OCI-LY3 (cell line): Measurements from ENCODE around the gene IQGAP1.

Source experiments
- H2AFZ ChIP-seq: fragments of 200-600, 300-600 bp; shearing (Covaris generic); 2 replicates; pipeline ENCODE4 v1.6.0; 2014; ENCODE audit warnings: antibody characterized with exemption, low read depth, low read length
- H3K27ac ChIP-seq: fragments of 200-600, 300-600 bp; sonication (generic); 2 replicates; pipeline ENCODE4 v1.5.1; 2014; ENCODE audit warnings: mild to moderate bottlenecking, low read length, moderate library complexity, mixed read lengths
- H3K27me3 ChIP-seq: fragments of 200-600, 300-600 bp; sonication (generic); 2 replicates; pipeline ENCODE4 v1.6.1; 2014; ENCODE audit warnings: low read depth, low read length, mixed read lengths
- H3K36me3 ChIP-seq: fragments of 200-600, 300-600 bp; sonication (generic); replicated peaks from 2 replicates; pipeline ENCODE3; 2014; ENCODE audit warnings: low read depth, low read length, mixed read lengths
- H3K4me1 ChIP-seq: fragments of 300-600, 200-600 bp; sonication (generic); 2 replicates; pipeline ENCODE4 v1.6.1; 2014; ENCODE audit warnings: low read length, mixed read lengths
- H3K4me2 ChIP-seq: fragments of 200-600, 300-600 bp; sonication (generic); 2 replicates; pipeline ENCODE4 v1.6.1; 2014; ENCODE audit warnings: low read length, mixed read lengths
- H3K4me3 ChIP-seq: fragments of 300-600, 200-600 bp; sonication (generic); 2 replicates; pipeline ENCODE4 v1.5.1; 2014; ENCODE audit warnings: antibody characterized with exemption, mild to moderate bottlenecking, low read length, moderate library complexity
- H3K79me2 ChIP-seq: fragments of 300-600, 200-600 bp; shearing (Covaris generic); 2 replicates; pipeline ENCODE4 v1.6.1; 2014; ENCODE audit warnings: mild to moderate bottlenecking, low read length, mixed read lengths
- H3K9ac ChIP-seq: fragments of 300-600, 200-600 bp; shearing (Covaris generic); 2 replicates; pipeline ENCODE4 v1.6.0; 2014; ENCODE audit warnings: mild to moderate bottlenecking, low read length, moderate library complexity
- H3K9me3 ChIP-seq: fragments of 200-600, 300-600 bp; shearing (Covaris generic); 2 replicates; pipeline ENCODE4 v1.6.1; 2014; ENCODE audit warnings: low read length, mixed read lengths; ENCODE audit not compliant: insufficient read depth
- H4K20me1 ChIP-seq: fragments of 200-600, 300-600 bp; sonication (generic); 2 replicates; pipeline ENCODE4 v1.6.1; 2016; ENCODE audit warnings: low read length, mixed read lengths; ENCODE audit not compliant: insufficient read depth
- CTCF ChIP-seq: fragments of 200-600, 300-600 bp; sonication (generic); IDR thresholded peaks from 2 replicates; pipeline ENCODE4 v1.5.1; 2014; ENCODE audit warnings: antibody characterized with exemption, low read length, low read depth
- EZH2phosphoT487 ChIP-seq: fragments of 200-600 bp; shearing (Covaris generic); IDR thresholded peaks from 2 replicates; pipeline ENCODE4 v1.6.1; 2018; ENCODE audit warnings: antibody characterized with exemption, mixed run types, low read depth

IQGAP1 gene

DNA sequence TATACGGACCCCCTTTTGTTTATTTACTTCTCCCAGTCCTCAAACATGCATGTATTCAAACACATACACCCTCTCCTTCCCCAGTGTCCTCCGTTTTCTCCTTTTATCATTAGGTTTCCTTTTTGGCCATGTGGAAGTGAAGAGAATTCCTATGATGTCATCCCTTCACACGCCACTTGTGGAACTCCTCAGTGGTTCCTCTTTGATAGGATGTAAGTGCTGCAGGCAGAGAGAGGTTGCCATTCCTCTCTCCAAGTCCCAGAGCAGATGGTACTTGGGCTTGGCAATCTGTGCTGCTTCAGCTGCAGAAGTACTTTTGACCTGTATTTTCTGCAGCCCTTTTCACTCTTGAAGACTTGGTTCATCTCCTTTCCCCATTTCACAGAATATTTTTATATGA, 108.7 kb downstream of the IQGAP1 start:
- no peaks in the 10 kb centered on the region for H3K79me2 ChIP-seq
- H3K27me3 ChIP-seq: no peaks in the 10 kb centered on the region
- no peak overlapping the region for H2AFZ ChIP-seq
- H3K4me2 ChIP-seq: no peak overlapping the region
- H3K9me3 ChIP-seq: no peaks in the 10 kb centered on the region
- H3K9ac ChIP-seq: no peak overlapping the region
- no peak overlapping the region for H3K27ac ChIP-seq
- H3K36me3 ChIP-seq: peaks cover 66% of the 10 kb centered on the region
- no peaks in the 10 kb centered on the region for H3K4me1 ChIP-seq
- TF ChIP-seq CTCF (no peak), EZH2phosphoT487 (no peak)
- H4K20me1 ChIP-seq: no peaks in the 10 kb centered on the region
- no peak overlapping the region for H3K4me3 ChIP-seq

DNA sequence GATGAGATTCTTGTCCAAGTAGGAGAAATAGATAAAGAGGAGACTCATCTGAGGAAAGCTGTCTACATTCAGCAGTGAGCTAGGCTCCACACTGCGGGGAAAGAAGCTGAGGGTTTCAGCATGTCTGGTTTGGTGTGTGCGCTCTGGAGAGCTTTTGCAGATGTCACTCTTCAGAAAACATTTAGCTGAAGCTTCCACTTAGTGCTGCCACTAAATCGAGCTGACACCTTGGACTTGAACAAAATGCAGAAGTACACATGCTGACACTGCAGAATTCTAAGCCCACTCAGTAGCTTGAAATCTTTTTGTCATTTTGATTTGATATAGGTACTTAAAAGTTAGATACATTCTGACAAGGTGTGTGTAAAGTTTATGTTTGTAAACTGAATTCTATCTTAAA, 109.3 kb downstream of the IQGAP1 start:
- H3K36me3 ChIP-seq: peaks cover 67% of the 10 kb centered on the region
- no peak overlapping the region for H3K4me2 ChIP-seq
- no peaks in the 10 kb centered on the region for H3K4me1 ChIP-seq
- no peaks in the 10 kb centered on the region for H3K9me3 ChIP-seq
- no peak overlapping the region for H3K9ac ChIP-seq
- no peaks in the 10 kb centered on the region for H4K20me1 ChIP-seq
- H2AFZ ChIP-seq: no peak overlapping the region
- no peaks in the 10 kb centered on the region for H3K27me3 ChIP-seq
- H3K27ac ChIP-seq: no peak overlapping the region
- no peaks in the 10 kb centered on the region for H3K79me2 ChIP-seq
- TF ChIP-seq CTCF: no peak
- TF ChIP-seq EZH2phosphoT487: no peak
- no peak overlapping the region for H3K4me3 ChIP-seq

DNA sequence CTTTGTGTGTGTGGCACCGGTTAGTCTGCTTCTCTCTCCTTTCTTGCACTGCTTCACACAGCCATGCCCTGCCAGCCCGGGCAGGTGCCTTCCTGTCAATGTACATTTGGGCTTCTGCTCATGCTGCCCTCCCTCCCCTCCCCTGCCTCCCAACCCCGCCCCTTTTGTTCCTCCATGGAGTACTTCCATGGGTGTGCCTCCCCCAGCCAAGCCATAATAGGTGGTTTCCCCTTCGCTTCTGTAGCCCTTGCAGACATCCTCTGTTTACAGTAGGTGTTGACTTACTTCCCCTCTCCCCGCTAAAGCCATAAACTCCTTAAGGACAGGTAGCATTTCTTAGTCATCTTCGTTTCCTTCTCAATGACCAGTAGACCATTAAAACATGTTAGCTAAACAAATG, 109.9 kb downstream of the IQGAP1 start:
- Histone ChIP-seq H3K9me3 (no peaks in the 10 kb centered on the region), H3K4me2 (no peak overlapping the region), H4K20me1 (no peaks in the 10 kb centered on the region), H3K9ac (no peak overlapping the region), H3K27me3 (no peaks in the 10 kb centered on the region), H3K36me3 (peaks cover 63% of the 10 kb centered on the region), H3K79me2 (no peaks in the 10 kb centered on the region), H3K4me3 (no peak overlapping the region), H3K27ac (no peak overlapping the region), H2AFZ (no peak overlapping the region), H3K4me1 (no peaks in the 10 kb centered on the region)
- no peak for TF ChIP-seq EZH2phosphoT487
- no peak for TF ChIP-seq CTCF

DNA sequence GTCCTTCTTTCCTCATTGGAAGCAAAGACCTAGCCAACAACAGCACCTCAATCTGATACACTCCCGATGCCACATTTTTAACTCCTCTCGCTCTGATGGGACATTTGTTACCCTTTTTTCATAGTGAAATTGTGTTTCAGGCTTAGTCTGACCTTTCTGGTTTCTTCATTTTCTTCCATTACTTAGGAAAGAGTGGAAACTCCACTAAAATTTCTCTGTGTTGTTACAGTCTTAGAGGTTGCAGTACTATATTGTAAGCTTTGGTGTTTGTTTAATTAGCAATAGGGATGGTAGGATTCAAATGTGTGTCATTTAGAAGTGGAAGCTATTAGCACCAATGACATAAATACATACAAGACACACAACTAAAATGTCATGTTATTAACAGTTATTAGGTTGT, 112.1 kb downstream of the IQGAP1 start:
- no peak overlapping the region for H3K4me3 ChIP-seq
- H3K27me3 ChIP-seq: no peaks in the 10 kb centered on the region
- no peak overlapping the region for H3K27ac ChIP-seq
- no peaks in the 10 kb centered on the region for H3K79me2 ChIP-seq
- TF ChIP-seq CTCF (no peak), EZH2phosphoT487 (no peak)
- no peak overlapping the region for H3K4me2 ChIP-seq
- no peaks in the 10 kb centered on the region for H4K20me1 ChIP-seq
- H3K9me3 ChIP-seq: no peaks in the 10 kb centered on the region
- no peak overlapping the region for H2AFZ ChIP-seq
- H3K4me1 ChIP-seq: no peaks in the 10 kb centered on the region
- H3K9ac ChIP-seq: no peak overlapping the region
- H3K36me3 ChIP-seq: peaks cover 47% of the 10 kb centered on the region
